Transverse colon (tissue), 3 donors: ENCODE data around the gene AIMP2.

ENCODE experiments used
- CTCF ChIP-seq, 5 experiments: fragments of 200-600 bp in 3 of 5; fragments of 450-650 bp in 2 of 5; sonication (generic) in 3 of 5; IDR thresholded peaks; 1 replicate in 2 of 5; 2 replicates in 3 of 5; pipeline ENCODE4 v1.5.1; 2016 to 2017; ENCODE audit warnings: antibody characterized with exemption in 5 of 5, inconsistent platforms in 3 of 5, mild to moderate bottlenecking in 2 of 5, moderate library complexity in 1 of 5
- POLR2A ChIP-seq: fragments of 450-650 bp; IDR thresholded peaks from one replicate; pipeline ENCODE4 v1.6.1; 2016; ENCODE audit warnings: antibody characterized with exemption, mild to moderate bottlenecking, moderate library complexity

- TF ChIP-seq CTCF (IDR thresholded peaks at IDR 0.05) (no peak), POLR2A (no peak)
Observed at GRCh38 chr7:6022707-6023106, 13.6 kb downstream of the AIMP2 start.
